A673 (cell line): ENCODE results near the gene EIF4EBP3. TPM values are rescaled to one million over a fixed set of nuclear protein-coding genes. Genes with fewer than 3 reads are reported as not detected.

Source experiments
- BruUV-seq: library from RNA; stranded (reverse); fragments of 400-500 nt; replicated peaks from 2 replicates; lab custom pipeline; 2021; lab: Mats Ljungman, UMichigan
- CTCF ChIA-PET: fragments of 300-600 bp; sonication (Branson Sonifier 250); formaldehyde crosslinking; loops from one replicate; lab custom pipeline; 2022; ENCODE audit warnings: antibody characterized with exemption; lab: Charles Lee
- POLR2A ChIA-PET: fragments of 300-600 bp; sonication (Branson Sonifier 250); formaldehyde crosslinking; loops from one replicate; lab custom pipeline; 2022; ENCODE audit warnings: antibody characterized with exemption; ENCODE audit not compliant: low non-redundant PET; lab: Charles Lee
- DNase-seq: peaks from one replicate; pipeline ENCODE4 v3.0.0-alpha.2; 2015; ENCODE audit warnings: low spot score
- H3K27ac ChIP-seq: fragments of 200-600 bp; sonication (generic); 2 replicates; pipeline ENCODE4 v1.5.1; 2016; ENCODE audit warnings: mixed run types, low read depth, mild to moderate bottlenecking, mixed read lengths, antibody characterized with exemption, low read length; ENCODE audit not compliant: poor library complexity, severe bottlenecking
- H3K27me3 ChIP-seq: fragments of 200-600 bp; sonication (generic); replicated peaks from 2 replicates; pipeline ENCODE4 v1.6.1; 2017; ENCODE audit warnings: mixed run types, low read depth, mild to moderate bottlenecking, mixed read lengths, antibody characterized with exemption, low read length; ENCODE audit not compliant: insufficient read depth, poor library complexity
- H3K36me3 ChIP-seq: fragments of 200-600 bp; sonication (generic); 2 replicates; pipeline ENCODE4 v1.6.1; 2016; ENCODE audit warnings: mixed run types, mild to moderate bottlenecking, mixed read lengths, antibody characterized with exemption, low read length; ENCODE audit not compliant: insufficient read depth, poor library complexity, severe bottlenecking
- H3K4me1 ChIP-seq: fragments of 200-600 bp; sonication (generic); 2 replicates; pipeline ENCODE4 v1.6.1; 2017; ENCODE audit warnings: mixed run types, mild to moderate bottlenecking, mixed read lengths, antibody characterized with exemption, low read length; ENCODE audit not compliant: insufficient read depth, poor library complexity, severe bottlenecking
- H3K4me3 ChIP-seq: fragments of 200-600 bp; sonication (generic); 2 replicates; pipeline ENCODE4 v1.5.1; 2016; ENCODE audit warnings: low read depth, mixed run types, mild to moderate bottlenecking, mixed read lengths, low read length; ENCODE audit not compliant: poor library complexity, severe bottlenecking
- H3K9me3 ChIP-seq: fragments of 200-600 bp; sonication (generic); 2 replicates; pipeline ENCODE4 v1.6.1; 2016; ENCODE audit warnings: mixed run types, low read depth, mild to moderate bottlenecking, mixed read lengths, antibody characterized with exemption, low read length; ENCODE audit not compliant: poor library complexity, severe bottlenecking
- EZH2 ChIP-seq: fragments of 200-600 bp; sonication (generic); IDR thresholded peaks from 2 replicates; pipeline ENCODE4 v1.6.1; 2017; ENCODE audit warnings: borderline replicate concordance, low read depth, mild to moderate bottlenecking, mixed read lengths, antibody characterized with exemption, low read length; ENCODE audit not compliant: poor library complexity, severe bottlenecking
- intact Hi-C: fragments of 100-400 bp; cut with micrococcal nuclease; formaldehyde crosslinking; loops from one replicate; pipeline ENCODE4 v1.10.0; 2022; ENCODE audit not compliant: unreplicated experiment
- total RNA-seq: library from RNA; stranded (reverse); gene quantifications from 2 replicates; pipeline ENCODE4 v1.2.3, GENCODE V29; 2021
- TF ChIP-seq, protein P1 (sequence below): fragments of 300-800, 200-600 bp; sonication (generic); conservative IDR thresholded peaks from 2 replicates; pipeline ENCODE4 v1.5.1; 2017; ENCODE audit warnings: low read depth, mild to moderate bottlenecking, antibody characterized with exemption, low read length, moderate library complexity, mixed read lengths

The EIF4EBP3 gene
- total RNA-seq, 1 experiment from 2014 or later = 7.6 TPM

DNA sequence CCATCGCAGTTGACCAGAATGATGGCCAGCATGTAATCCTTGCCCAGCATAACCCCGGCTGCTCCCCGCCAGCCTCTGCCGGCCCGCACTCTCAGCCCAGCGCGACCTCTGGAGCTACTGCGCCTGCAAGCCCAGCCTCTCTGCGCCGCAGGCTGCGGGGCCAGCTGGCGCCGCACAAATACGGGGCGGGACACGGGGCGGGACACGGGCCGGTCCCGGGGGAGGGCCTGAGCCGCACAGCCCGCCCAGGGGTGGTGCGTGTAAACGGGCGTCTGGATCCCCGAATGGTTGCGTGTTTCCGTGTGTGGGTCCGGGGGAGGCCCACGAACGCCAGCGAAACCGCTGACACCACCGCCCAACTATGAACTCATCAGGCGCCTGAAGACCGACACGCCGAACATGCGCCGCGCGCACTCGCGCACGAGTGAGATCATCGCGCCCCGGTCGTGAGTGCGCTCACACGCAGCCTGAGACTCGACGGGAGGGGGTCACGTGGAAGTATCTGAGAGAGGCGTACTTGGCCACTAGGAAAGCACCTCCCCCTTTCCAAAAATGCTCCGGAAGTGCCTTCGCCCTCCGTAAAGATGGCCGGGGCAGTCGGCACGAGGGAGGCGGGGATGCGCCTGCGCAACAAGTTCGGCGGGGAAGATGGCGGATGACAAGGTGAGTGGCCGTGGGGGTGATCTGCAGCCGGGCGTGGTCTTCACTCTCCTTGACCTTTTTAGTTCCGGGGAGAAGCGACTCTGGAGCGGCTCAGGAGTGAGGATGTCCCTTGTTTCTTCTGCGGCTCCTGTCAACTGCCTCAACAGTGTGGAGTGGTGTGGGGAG, 16.9 kb downstream of the EIF4EBP3 start, which contains the start of the genes APBB3 and SLC35A4:
TSS of gene APBB3 (minus strand) at position 403 of the 828 bp plus-strand sequence. CDS start at position 50, 353 bp downstream.
TSS of gene SLC35A4 (plus strand) at position 633 of the 828 bp plus-strand sequence. CDS start 2,342 bp downstream, outside the sequence.
- no peaks in the 10 kb centered on the region for H3K9me3 ChIP-seq
- H3K4me1 ChIP-seq = peaks cover 15% of the 10 kb centered on the region
- peak; percentile 99 for DNase-seq
- ChIA-PET POLR2A (interaction anchor here (0.6 kb wide), 2 partner anchors 160 to 561 kb away, joined by 4 to 15 read pairs; no protein-coding TSS in a partner anchor), CTCF (no interaction called here)
- peak within 1 kb of the TSS; percentile 66 for H3K4me3 ChIP-seq
- BruUV-seq = no TSS peak
- H3K27ac ChIP-seq = peak within 1 kb of the TSS; percentile 92
- TF ChIP-seq, protein P1, sequence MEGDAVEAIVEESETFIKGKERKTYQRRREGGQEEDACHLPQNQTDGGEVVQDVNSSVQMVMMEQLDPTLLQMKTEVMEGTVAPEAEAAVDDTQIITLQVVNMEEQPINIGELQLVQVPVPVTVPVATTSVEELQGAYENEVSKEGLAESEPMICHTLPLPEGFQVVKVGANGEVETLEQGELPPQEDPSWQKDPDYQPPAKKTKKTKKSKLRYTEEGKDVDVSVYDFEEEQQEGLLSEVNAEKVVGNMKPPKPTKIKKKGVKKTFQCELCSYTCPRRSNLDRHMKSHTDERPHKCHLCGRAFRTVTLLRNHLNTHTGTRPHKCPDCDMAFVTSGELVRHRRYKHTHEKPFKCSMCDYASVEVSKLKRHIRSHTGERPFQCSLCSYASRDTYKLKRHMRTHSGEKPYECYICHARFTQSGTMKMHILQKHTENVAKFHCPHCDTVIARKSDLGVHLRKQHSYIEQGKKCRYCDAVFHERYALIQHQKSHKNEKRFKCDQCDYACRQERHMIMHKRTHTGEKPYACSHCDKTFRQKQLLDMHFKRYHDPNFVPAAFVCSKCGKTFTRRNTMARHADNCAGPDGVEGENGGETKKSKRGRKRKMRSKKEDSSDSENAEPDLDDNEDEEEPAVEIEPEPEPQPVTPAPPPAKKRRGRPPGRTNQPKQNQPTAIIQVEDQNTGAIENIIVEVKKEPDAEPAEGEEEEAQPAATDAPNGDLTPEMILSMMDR = no peak
- no peak for TF ChIP-seq EZH2
- intact Hi-C loops = loop anchor here (5.0 kb wide), 1 partner anchor 73 kb away; the partner anchor contains the start of gene TMCO6
- H3K36me3 ChIP-seq = peaks cover 21% of the 10 kb centered on the region
- H3K27me3 ChIP-seq = no peaks in the 10 kb centered on the region

DNA sequence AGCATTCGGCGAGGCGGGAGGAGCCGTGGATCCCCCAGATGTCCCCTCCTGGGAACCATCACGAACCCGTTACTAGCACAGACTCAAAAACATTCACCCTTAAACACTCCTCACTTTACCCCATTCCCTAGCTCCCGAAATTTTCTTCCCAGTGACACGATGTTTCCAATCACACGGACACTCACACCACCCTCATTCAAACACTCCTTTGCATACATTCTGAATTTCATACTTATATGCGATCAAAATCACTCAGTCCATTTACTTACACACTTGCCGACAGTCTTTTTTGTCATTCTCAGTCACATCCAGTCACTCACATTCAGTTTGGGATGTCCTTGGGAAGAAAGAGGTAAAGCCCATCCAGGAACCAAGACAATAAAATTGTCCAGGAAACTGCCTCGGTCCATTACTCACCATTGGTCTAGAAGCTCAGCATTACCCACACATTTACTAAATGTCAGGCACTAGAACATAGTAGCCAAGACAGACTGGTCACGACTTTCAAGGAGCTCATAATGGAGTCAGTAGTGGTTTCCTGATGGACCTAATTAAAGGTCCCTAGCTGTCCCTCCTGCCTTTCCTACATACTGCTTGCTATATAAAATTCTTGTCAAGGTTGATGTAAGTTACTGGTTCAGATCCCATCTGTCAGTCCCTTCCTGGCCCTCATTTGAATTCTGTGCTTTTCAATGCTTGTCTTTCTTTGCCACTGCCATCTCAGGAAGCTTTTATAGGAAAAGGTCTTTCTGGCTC, 17.7 kb downstream of the EIF4EBP3 start:
- TSS peak; percentile 80 for BruUV-seq
- intact Hi-C loops = no loop called here
- H3K4me3 ChIP-seq = peak overlapping the region; percentile 66
- peaks cover 15% of the 10 kb centered on the region for H3K4me1 ChIP-seq
- DNase-seq = no peak
- POLR2A ChIA-PET = no interaction called here
- H3K9me3 ChIP-seq = no peaks in the 10 kb centered on the region
- H3K27ac ChIP-seq = peak overlapping the region; percentile 92
- H3K36me3 ChIP-seq = peaks cover 21% of the 10 kb centered on the region
- no peaks in the 10 kb centered on the region for H3K27me3 ChIP-seq
- no peak for TF ChIP-seq EZH2
- TF ChIP-seq, protein P1 = no peak
- CTCF ChIA-PET = no interaction called here

DNA sequence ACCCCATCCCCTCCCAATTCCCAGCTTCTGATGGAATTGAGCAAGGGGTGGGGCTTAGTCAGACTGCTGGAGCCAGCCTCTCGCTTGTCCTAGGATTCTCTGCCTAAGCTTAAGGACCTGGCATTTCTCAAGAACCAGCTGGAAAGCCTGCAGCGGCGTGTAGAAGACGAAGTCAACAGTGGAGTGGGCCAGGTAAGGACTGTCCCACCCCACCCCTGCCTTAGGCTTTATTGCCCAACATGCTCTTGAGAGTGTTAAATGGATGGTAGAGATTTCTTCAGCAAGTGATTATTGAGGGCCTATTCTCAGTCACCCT, 18.3 kb downstream of the EIF4EBP3 start:
- TF ChIP-seq, protein P1 = no peak
- TF ChIP-seq EZH2 = no peak
- DNase-seq = no peak
- BruUV-seq = no TSS peak
- ChIA-PET CTCF (no interaction called here), POLR2A (no interaction called here)
- peaks cover 15% of the 10 kb centered on the region for H3K4me1 ChIP-seq
- H3K27ac ChIP-seq = peak overlapping the region; percentile 92
- intact Hi-C loops = no loop called here
- no peaks in the 10 kb centered on the region for H3K27me3 ChIP-seq
- H3K36me3 ChIP-seq = peaks cover 21% of the 10 kb centered on the region
- peak overlapping the region; percentile 66 for H3K4me3 ChIP-seq
- H3K9me3 ChIP-seq = no peaks in the 10 kb centered on the region
